Coronary artery (tissue), 2 donors: Measurements from ENCODE around the gene NGF.
A peak's percentile ranks its signal among the peaks of the same experiment; 100 is the strongest.
"Not testable (repeated sequence)": the region's sequence is repeated elsewhere in the genome, so short reads cannot be mapped to it uniquely, and the experiment has no call there.

Experiments
- DNase-seq: peaks from one replicate; pipeline ENCODE4 v3.0.0-alpha.2; 2017; ENCODE audit warnings: low spot score
- H3K27ac ChIP-seq, 2 donors: fragments of 200-600 bp; sonication (generic); one replicate each; pipeline ENCODE4 v1.5.1; 2016 to 2019
- H3K4me3 ChIP-seq: fragments of 200-600 bp; sonication (generic); 2 replicates; pipeline ENCODE4 v1.5.1; 2016; ENCODE audit warnings: mild to moderate bottlenecking, moderate library complexity
- TF ChIP-seq, protein P1 (sequence below): fragments of 200-600 bp; sonication (generic); IDR thresholded peaks from one replicate; pipeline ENCODE4 v1.5.1; 2019; ENCODE audit warnings: antibody characterized with exemption

The NGF gene

DNA sequence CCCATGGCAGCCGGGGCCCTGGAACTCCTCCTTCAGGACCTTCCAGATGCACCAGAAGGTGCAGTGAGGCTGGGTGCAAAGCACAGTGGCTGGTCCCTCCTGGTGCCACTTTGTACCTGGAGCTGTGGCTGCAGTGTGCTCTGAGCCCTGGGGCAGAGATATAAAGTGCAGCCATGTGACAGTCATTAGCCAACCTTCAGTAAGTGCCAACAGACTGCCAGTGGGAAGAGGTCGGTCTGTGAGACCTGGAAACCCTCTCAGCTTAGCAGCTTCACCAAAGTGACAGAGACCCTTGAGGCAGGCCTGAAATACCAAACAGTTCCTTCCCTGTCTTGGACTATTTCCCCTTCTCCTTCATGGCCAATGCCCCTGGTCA lies 26.7 kb upstream of the NGF start:
- TF ChIP-seq, protein P1, sequence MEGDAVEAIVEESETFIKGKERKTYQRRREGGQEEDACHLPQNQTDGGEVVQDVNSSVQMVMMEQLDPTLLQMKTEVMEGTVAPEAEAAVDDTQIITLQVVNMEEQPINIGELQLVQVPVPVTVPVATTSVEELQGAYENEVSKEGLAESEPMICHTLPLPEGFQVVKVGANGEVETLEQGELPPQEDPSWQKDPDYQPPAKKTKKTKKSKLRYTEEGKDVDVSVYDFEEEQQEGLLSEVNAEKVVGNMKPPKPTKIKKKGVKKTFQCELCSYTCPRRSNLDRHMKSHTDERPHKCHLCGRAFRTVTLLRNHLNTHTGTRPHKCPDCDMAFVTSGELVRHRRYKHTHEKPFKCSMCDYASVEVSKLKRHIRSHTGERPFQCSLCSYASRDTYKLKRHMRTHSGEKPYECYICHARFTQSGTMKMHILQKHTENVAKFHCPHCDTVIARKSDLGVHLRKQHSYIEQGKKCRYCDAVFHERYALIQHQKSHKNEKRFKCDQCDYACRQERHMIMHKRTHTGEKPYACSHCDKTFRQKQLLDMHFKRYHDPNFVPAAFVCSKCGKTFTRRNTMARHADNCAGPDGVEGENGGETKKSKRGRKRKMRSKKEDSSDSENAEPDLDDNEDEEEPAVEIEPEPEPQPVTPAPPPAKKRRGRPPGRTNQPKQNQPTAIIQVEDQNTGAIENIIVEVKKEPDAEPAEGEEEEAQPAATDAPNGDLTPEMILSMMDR, result no peak
- DNase-seq, result no peak
- Histone ChIP-seq H3K27ac (peak overlapping the region; percentile 31 to 68), H3K4me3 (no peak overlapping the region)

DNA sequence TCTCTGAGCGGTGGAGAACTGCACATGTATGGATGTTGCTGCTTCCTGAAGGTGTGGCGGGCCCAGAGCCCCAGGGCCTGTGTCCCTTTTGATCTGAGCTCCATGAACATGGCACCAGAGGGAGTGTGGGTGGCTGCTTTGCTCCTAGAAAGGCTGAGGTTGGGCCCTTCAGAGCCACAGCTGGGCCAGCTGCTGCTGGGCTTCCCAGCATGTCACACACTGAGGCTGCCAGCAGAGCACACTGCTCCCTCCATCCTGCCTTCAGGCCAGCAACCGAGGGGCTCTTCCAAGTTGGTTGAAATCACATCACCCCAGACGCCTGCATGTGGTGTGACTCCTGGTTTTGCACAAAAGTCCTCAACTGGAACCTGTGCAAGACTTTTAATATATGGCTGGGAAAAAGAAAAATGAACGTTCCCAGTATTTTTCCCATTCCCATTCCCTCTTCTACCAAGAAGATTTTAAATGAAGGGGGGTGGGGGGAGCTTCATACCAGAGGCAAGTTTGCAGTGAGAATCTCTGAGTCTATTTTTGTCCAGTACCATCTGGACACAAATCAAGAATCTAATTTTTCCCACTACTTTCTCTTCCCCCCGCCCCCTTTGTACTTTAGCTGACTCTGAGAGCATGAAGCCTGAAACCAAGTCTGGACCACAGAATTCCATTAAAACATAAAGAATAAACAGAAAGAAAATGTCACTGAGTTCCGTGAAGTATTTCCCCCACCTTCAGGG lies 26.2 kb upstream of the NGF start:
- Histone ChIP-seq H3K4me3 (no peak overlapping the region), H3K27ac (peak overlapping the region; percentile 31 to 68)
- DNase-seq, result no peak
- TF ChIP-seq, protein P1, result no peak

DNA sequence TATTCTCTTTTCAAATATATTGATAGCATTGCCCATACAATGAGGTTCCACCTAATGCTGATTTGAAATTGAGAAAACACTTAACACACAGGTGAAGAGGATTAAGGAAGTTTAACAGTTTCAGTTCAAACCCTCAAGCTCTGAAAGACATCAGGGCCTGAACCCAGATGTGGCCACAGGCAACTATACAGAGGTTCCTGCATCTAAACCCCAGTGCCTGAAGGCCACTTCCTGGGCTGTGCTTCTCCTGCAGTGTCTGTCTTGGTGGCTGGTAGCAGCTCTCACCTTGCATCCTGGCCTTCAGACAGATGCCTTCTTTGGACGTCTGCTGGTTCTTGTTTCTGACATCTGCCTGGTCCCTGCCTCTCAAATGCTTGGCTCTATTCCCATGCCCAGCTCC lies 25.1 kb upstream of the NGF start:
- no peak for DNase-seq
- peak overlapping the region; percentile 31 to 68 for H3K27ac ChIP-seq
- TF ChIP-seq, protein P1, result no peak

DNA sequence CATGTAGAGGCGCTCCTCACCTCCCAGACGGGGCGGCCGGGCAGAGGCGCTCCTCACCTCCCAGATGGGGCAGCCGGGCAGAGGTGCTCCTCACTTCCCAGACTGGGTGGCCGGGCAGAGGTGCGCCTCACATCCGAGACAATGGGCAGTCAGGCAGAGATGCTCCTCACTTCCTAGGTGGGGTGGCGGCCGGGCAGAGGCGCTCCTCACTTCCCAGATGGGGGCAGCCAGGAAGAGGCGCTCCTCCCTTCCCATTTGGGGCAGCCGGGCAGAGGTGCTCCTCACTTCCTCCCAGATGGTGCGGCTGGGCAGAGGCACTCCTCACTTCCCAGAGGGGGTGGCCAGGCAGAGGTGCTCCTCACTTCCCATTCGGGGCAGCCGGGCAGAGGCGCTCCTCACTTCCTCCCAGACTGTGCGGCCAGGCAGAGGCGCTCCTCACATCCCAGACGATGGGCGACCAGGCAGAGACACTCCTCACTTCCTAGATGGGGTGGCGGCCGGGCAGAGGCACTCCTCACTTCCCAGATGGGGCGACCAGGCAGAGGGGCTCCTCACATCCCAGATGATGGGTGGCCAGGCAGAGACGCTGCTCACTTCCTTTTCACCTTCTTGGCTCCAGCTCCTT lies 22.6 kb upstream of the NGF start:
- H3K27ac ChIP-seq, H3K4me3 ChIP-seq, DNase-seq: not testable (repeated sequence)

More for the DNA sequence above, 25.1 kb upstream of the NGF start:
- H3K4me3 ChIP-seq, result no peak overlapping the region

DNA sequence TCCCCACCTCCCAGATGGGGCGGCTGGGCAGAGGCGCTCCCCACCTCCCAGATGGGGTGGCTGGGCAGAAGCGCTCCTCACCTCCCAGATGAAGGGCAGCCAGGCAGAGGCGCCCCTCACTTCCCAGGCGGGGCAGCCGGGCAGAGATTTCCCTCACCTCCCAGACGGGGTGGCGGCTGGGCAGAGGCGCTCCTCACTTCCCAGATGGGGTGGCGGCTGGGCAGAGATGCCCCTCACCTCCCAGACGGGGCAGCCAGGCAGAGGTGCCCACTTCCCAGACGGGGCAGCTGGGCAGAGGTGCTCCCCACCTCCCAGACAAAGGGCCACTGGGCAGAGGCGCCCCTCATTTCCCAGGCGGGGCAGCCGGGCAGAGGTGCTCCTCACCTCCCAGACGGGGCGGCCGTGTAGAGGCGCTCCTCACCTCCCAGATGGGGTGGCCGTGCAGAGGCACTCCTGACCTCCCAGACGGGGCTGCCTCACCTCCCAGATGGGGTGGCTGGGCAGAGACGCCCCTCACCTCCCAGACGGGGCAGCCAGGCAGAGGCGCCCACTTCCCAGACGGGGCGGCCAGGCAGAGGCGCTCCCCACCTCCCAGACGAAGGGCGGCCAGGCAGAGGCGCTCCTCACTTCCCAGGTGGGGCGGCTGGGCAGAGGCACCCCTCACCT lies 21.9 kb upstream of the NGF start:
- DNase-seq, H3K4me3 ChIP-seq, H3K27ac ChIP-seq: not testable (repeated sequence)

DNA sequence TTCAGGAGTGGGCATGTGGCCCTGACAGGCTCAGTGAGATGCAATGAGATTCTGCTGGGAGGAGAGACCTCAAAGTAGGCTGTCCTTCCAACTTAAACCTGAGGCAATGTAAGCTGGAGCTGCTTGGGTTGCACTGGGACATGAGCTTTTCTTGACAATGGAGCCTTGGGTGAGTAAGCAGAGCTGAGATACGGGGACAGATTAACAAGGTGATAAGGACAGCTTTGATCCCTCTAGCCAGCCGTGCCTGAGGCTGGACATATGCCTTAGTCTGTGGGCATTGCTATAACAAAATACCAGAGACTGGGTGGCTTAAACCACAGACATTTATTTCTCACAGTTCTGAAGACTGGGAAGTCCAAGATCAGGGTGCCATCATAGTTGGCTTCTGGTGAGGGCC lies 18.3 kb upstream of the NGF start:
- TF ChIP-seq, protein P1, result no peak
- Histone ChIP-seq H3K4me3 (no peak overlapping the region), H3K27ac (no peak overlapping the region)
- no peak for DNase-seq

DNA sequence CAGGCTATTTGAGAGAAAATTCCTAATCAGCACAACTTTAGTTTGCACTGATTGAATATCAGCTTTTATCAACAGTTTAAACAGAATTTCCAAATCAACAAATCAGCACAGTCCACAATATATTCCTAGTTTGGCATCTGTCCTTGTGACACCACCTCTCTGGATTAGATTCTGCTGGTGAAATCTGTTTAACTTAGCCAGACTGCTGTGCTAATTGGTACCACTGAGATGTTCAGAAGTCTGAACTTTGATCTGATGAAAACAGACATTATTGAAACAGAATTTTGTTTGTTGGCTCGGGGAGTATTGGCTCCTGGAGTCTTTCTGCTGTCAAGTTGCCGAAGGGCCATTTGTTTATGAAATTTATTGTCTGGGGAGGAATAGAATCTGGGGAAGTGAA lies 17.0 kb upstream of the NGF start:
- H3K27ac ChIP-seq, result no peak overlapping the region
- TF ChIP-seq, protein P1, result no peak
- no peak overlapping the region for H3K4me3 ChIP-seq
- no peak for DNase-seq

DNA sequence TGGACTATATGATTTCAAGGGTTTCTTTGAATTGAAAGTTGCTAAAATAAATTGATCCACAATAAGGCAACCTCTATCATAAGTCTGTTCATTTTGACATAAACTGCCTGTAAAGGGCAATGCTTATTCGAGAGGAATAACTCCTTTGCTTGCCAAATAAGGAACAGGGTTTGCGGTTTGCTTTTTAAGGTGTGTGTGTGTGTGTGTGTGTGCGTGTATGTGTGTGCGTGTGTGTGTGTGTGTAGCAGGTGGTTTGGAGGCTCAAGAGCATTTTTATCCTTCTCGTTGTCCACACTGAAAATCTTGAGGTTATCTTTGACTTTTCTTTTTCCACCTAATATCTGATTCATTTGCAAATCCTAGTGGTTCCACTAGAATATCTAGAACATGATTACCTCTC lies 13.1 kb upstream of the NGF start:
- no peak overlapping the region for H3K27ac ChIP-seq
- H3K4me3 ChIP-seq, result no peak overlapping the region
- DNase-seq, result no peak
- TF ChIP-seq, protein P1, result no peak
